ENCODE measurements around the gene LMF1. TPM values are rescaled to one million over a fixed set of nuclear protein-coding genes. Genes with fewer than 3 reads are reported as not detected.
"Not testable (repeated sequence)": the region's sequence is repeated elsewhere in the genome, so short reads cannot be mapped to it uniquely, and the experiment has no call there.

The LMF1 gene
- total and polyA plus RNA-seq, 2 of the 4 experiments (the other 2 are of a cell fraction) = 7.7 to 13.1 TPM

GRCh38 chr16:955766-956165 is 15.0 kb downstream of the LMF1 start:
- H3K79me1 ChIP-seq (ENCODE audit: low read depth in 1 of 2, low read length in 2 of 2); H2AK9ac ChIP-seq (replicated peaks; ENCODE audit: low read depth, low read length, poor library complexity); CTCF ChIA-PET; H3K27ac ChIP-seq (ENCODE audit: insufficient read depth, low read length); H3K27me3 ChIP-seq (ENCODE audit: control insufficient read depth, insufficient read depth, low read length); H3K4me3 ChIP-seq (ENCODE audit: insufficient read depth, low read depth, low read length); H2BK120ac ChIP-seq (ENCODE audit: low read depth, low read length); H4K91ac ChIP-seq (ENCODE audit: insufficient read depth, low read depth, low read length); POLR2A ChIA-PET (ENCODE audit: unreplicated experiment); H2AFZ ChIP-seq (replicated peaks; ENCODE audit: low read length, poor library complexity); intact Hi-C loops (cut with micrococcal nuclease); H3K56ac ChIP-seq (ENCODE audit: extremely low read depth, insufficient read depth, low read length); H3K23ac ChIP-seq (ENCODE audit: low read depth, low read length); H3K4me2 ChIP-seq (ENCODE audit: low read depth, low read length); DNase-seq; H4K8ac ChIP-seq (ENCODE audit: low read depth in 2 of 2, low read length in 2 of 2); H3K9me1 ChIP-seq (ENCODE audit: insufficient read depth, low read length); H3K4me1 ChIP-seq (ENCODE audit: control insufficient read depth, insufficient read depth, low read length); BruUV-seq (replicated peaks); in situ Hi-C loops (cut with MboI; ENCODE audit: low sequenced_read_pairs); H2BK15ac ChIP-seq (ENCODE audit: low read depth, low read length); H4K5ac ChIP-seq (ENCODE audit: low read depth, low read length); H3K9me3 ChIP-seq (ENCODE audit: control insufficient read depth, insufficient read depth, low read length); H3K14ac ChIP-seq (replicated peaks; ENCODE audit: low read depth, low read length); H3K4ac ChIP-seq (ENCODE audit: low read depth, low read length); H2AK5ac ChIP-seq (ENCODE audit: low read depth, low read length); H3K18ac ChIP-seq (ENCODE audit: low read depth, low read length); H3K9ac ChIP-seq (ENCODE audit: low read depth, low read length); H2BK20ac ChIP-seq (ENCODE audit: low read depth, low read length); H2BK5ac ChIP-seq (ENCODE audit: low read depth, low read length, poor library complexity, severe bottlenecking); ATAC-seq (ENCODE audit: low read depth); H4K20me1 ChIP-seq (ENCODE audit: insufficient read depth, low read length); dilution Hi-C loops (cut with HindIII; ENCODE audit: low sequenced_read_pairs, unreplicated experiment): not testable (repeated sequence)
- WGBS, 2 experiments (ENCODE audit: extremely low coverage in 2 of 2, insufficient read length in 1 of 2) = no CpG with 5 or more reads among the region's 27 CpGs
- H3K36me3 ChIP-seq (ENCODE audit: control insufficient read depth, insufficient read depth, low read length) = peaks cover 10% of the 10 kb centered on the region

DNA sequence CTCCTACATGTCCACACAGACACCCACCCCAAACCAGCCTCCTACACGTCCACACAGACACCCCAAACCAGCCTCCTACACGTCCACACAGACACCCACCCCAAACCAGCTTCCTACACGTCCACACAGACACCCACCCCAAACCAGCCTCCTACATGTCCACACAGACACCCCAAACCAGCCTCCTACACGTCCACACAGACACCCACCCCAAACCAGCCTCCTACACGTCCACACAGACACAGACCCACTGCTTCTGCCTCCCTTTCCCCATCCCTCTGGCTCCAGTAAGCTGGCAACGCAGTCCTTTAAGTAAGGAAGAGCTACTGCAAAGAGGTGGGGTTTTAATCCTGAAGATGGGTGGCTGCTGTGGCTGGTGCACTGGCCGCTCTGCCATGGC is 17.0 kb downstream of the LMF1 start:
- dilution Hi-C loops (cut with HindIII; ENCODE audit: low sequenced_read_pairs, unreplicated experiment) = not testable (repeated sequence)

More for the DNA sequence above, 17.0 kb downstream of the LMF1 start:
- H3K14ac ChIP-seq (replicated peaks; ENCODE audit: low read depth, low read length); H3K9me1 ChIP-seq (ENCODE audit: insufficient read depth, low read length); H2AK9ac ChIP-seq (replicated peaks; ENCODE audit: low read depth, low read length, poor library complexity); H4K5ac ChIP-seq (ENCODE audit: low read depth, low read length); ATAC-seq (ENCODE audit: low read depth); H2BK5ac ChIP-seq (ENCODE audit: low read depth, low read length, poor library complexity, severe bottlenecking); H4K91ac ChIP-seq (ENCODE audit: insufficient read depth, low read depth, low read length); H3K27me3 ChIP-seq (ENCODE audit: control insufficient read depth, insufficient read depth, low read length); H3K9me3 ChIP-seq (ENCODE audit: control insufficient read depth, insufficient read depth, low read length); H3K27ac ChIP-seq (ENCODE audit: insufficient read depth, low read length); H4K8ac ChIP-seq (ENCODE audit: low read depth in 2 of 2, low read length in 2 of 2); H3K9ac ChIP-seq (ENCODE audit: low read depth, low read length); H3K4me3 ChIP-seq (ENCODE audit: insufficient read depth, low read depth, low read length); POLR2A ChIA-PET (ENCODE audit: unreplicated experiment); intact Hi-C loops (cut with micrococcal nuclease); H3K18ac ChIP-seq (ENCODE audit: low read depth, low read length); in situ Hi-C loops (cut with MboI; ENCODE audit: low sequenced_read_pairs); H3K4ac ChIP-seq (ENCODE audit: low read depth, low read length); H2AFZ ChIP-seq (replicated peaks; ENCODE audit: low read length, poor library complexity); H2BK20ac ChIP-seq (ENCODE audit: low read depth, low read length); H2BK15ac ChIP-seq (ENCODE audit: low read depth, low read length); H2BK120ac ChIP-seq (ENCODE audit: low read depth, low read length); H2AK5ac ChIP-seq (ENCODE audit: low read depth, low read length); BruUV-seq (replicated peaks); H4K20me1 ChIP-seq (ENCODE audit: insufficient read depth, low read length); H3K4me1 ChIP-seq (ENCODE audit: control insufficient read depth, insufficient read depth, low read length); H3K79me1 ChIP-seq (ENCODE audit: low read depth in 1 of 2, low read length in 2 of 2); H3K23ac ChIP-seq (ENCODE audit: low read depth, low read length); H3K56ac ChIP-seq (ENCODE audit: extremely low read depth, insufficient read depth, low read length); H3K4me2 ChIP-seq (ENCODE audit: low read depth, low read length); CTCF ChIA-PET: not testable (repeated sequence)
- H3K36me3 ChIP-seq (ENCODE audit: control insufficient read depth, insufficient read depth, low read length) = peaks cover 10% of the 10 kb centered on the region
- 83% methylated on average over 1 of the region's 7 CpGs; no CpG with 5 or more reads in 1 of the 2 experiments for WGBS, 2 experiments (ENCODE audit: extremely low coverage in 2 of 2, insufficient read length in 1 of 2)
- peak; percentile 58 for DNase-seq
